HEK293T (cell line): ENCODE results near the gene PRKCH.

Source experiments
- FOXA1 ChIP-seq: fragments of 450-650 bp; IDR thresholded peaks from 2 replicates; pipeline ENCODE4 v1.6.1; 2016; ENCODE audit warnings: mild to moderate bottlenecking
- SUZ12 ChIP-seq: fragments of 450-650 bp; IDR thresholded peaks from 2 replicates; pipeline ENCODE4 v1.6.1; 2016; ENCODE audit warnings: mild to moderate bottlenecking
- TARDBP ChIP-seq: fragments of 450-650 bp; IDR thresholded peaks from 2 replicates; pipeline ENCODE4 v1.6.1; 2016
- ZNF384 ChIP-seq: fragments of 450-650 bp; IDR thresholded peaks from 2 replicates; pipeline ENCODE4 v1.6.1; 2016

- TF ChIP-seq SUZ12 (no peak), FOXA1 (no peak), ZNF384 (no peak), TARDBP (no peak)
Observed at GRCh38 chr14:61530896-61531295, 209.5 kb downstream of the PRKCH start.
